Liver (tissue), 3 donors: ENCODE results near the gene TBL1XR1.

Experiments
- CTCF ChIP-seq: fragments of 150-350 bp; IDR thresholded peaks from 2 replicates; pipeline ENCODE4 v1.5.1; 2017; ENCODE audit warnings: improper control_type of control experiment, low read depth, low read length; ENCODE audit not compliant: missing input control
- FOXA1 ChIP-seq: IDR thresholded peaks from 2 replicates; pipeline ENCODE4 v1.6.1; 2016; ENCODE audit warnings: antibody characterized with exemption
- JUND ChIP-seq, 2 donors: IDR thresholded peaks; 2 replicates each; pipeline ENCODE4 v1.6.1; 2016; ENCODE audit warnings: antibody characterized with exemption in 2 of 2
- RAD21 ChIP-seq, 2 donors: IDR thresholded peaks; 2 replicates each; pipeline ENCODE4 v1.6.1; 2016; ENCODE audit warnings: antibody characterized with exemption in 2 of 2, mild to moderate bottlenecking in 2 of 2
- REST ChIP-seq: IDR thresholded peaks from 2 replicates; pipeline ENCODE4 v1.6.1; 2016; ENCODE audit warnings: antibody characterized with exemption, mild to moderate bottlenecking
- TAF1 ChIP-seq: conservative IDR thresholded peaks from 2 replicates; pipeline ENCODE4 v1.6.1; 2016; ENCODE audit warnings: antibody characterized with exemption, mild to moderate bottlenecking
- donor health status: healthy.
- donor health status: healthy.

- TF ChIP-seq CTCF (no peak), RAD21 (IDR thresholded peaks at IDR 0.05) (no peak), JUND (IDR thresholded peaks at IDR 0.05) (no peak), REST (no peak), TAF1 (no peak), FOXA1 (no peak)
These were observed 15.0 kb upstream of the TBL1XR1 start for GRCh38 chr3:177212278-177212610.
